Natural killer cell treated with Interleukin-12 subunit alpha and Interleukin-12 subunit beta and Interleukin-15 and Interleukin-18, amount 100 ng/mL, for 72 hours (primary cell): Measurements from ENCODE around the gene CD109. TPM values are rescaled to one million over a fixed set of nuclear protein-coding genes. Genes with fewer than 3 reads are reported as not detected.
A peak's percentile ranks its signal among the peaks of the same experiment; 100 is the strongest.

Source experiments
- ATAC-seq, 2 donors: fragments of 150-1000 bp; cut with Tn5 transposase in 1 of 2; sonication (Bioruptor Pico), chemical (Tn5 transposase) in 1 of 2; 2 replicates each; pipeline ENCODE4 v1.10.0; 2021
- DNase-seq: peaks from one replicate; pipeline ENCODE4 v3.0.0; 2022; ENCODE audit warnings: low spot score
- H3K27ac Mint-ChIP-seq, 2 donors: 1 replicate in 1 of 2; 2 replicates in 1 of 2; pipeline ENCODE4 v1.8.0; 2022; ENCODE audit warnings: mixed read lengths in 2 of 2, mild to moderate bottlenecking in 1 of 2, moderate library complexity in 1 of 2
- H3K27me3 Mint-ChIP-seq, 2 donors: 1 replicate in 1 of 2; 2 replicates in 1 of 2; pipeline ENCODE4 v1.8.0; 2022; ENCODE audit warnings: mixed read lengths in 2 of 2
- H3K36me3 Mint-ChIP-seq: one replicate; pipeline ENCODE4 v1.8.0; 2022; ENCODE audit warnings: mixed read lengths
- H3K4me1 Mint-ChIP-seq, 2 donors: 1 replicate in 1 of 2; 2 replicates in 1 of 2; pipeline ENCODE4 v1.8.0; 2022; ENCODE audit warnings: low read depth in 2 of 2, mixed read lengths in 2 of 2, mild to moderate bottlenecking in 1 of 2
- H3K4me3 Mint-ChIP-seq: one replicate; pipeline ENCODE4 v1.8.0; 2022; ENCODE audit warnings: mixed read lengths
- H3K9me3 Mint-ChIP-seq: 2 replicates; pipeline ENCODE4 v1.8.0; 2022; ENCODE audit warnings: mixed read lengths
- total RNA-seq, 2 donors: library from RNA; stranded (reverse); gene quantifications; one replicate each; pipeline ENCODE4 v1.2.3, GENCODE V29; 2022

The CD109 gene
- total RNA-seq = 1 to 10 TPM in 1 of 2 donors, under 1 TPM in 1; 0.43 to 2.2 TPM

GRCh38 chr6:73695619-73696421 lies at the start of gene CD109:
TSS of gene CD109 (plus strand) at chr6:73696203. CDS start at chr6:73696216, 13 bp downstream.
- peaks cover 13 to 17% of the 10 kb centered on the region in 2 donors for H3K27me3 Mint-ChIP-seq
- DNase-seq (peak; percentile 68), ATAC-seq (peak; percentile 77 to 78)
- no peaks in the 10 kb centered on the region for H3K36me3 Mint-ChIP-seq
- H3K27ac Mint-ChIP-seq = peak within 1 kb of the TSS; percentile 67 to 78
- H3K4me3 Mint-ChIP-seq = peak within 1 kb of the TSS; percentile 87
- peaks cover 20 to 29% of the 10 kb centered on the region in 2 donors for H3K4me1 Mint-ChIP-seq
- no peaks in the 10 kb centered on the region for H3K9me3 Mint-ChIP-seq

GRCh38 chr6:73648166-73648565 lies 47.8 kb upstream of the CD109 start:
- ATAC-seq (no peak), DNase-seq (no peak)
- no peaks in the 10 kb centered on the region for H3K27me3 Mint-ChIP-seq
- no peak overlapping the region for H3K27ac Mint-ChIP-seq
- peaks cover 11% of the 10 kb centered on the region for H3K36me3 Mint-ChIP-seq
- no peak overlapping the region for H3K4me3 Mint-ChIP-seq
- peaks cover 16 to 25% of the 10 kb centered on the region in 2 donors for H3K4me1 Mint-ChIP-seq
- H3K9me3 Mint-ChIP-seq = no peaks in the 10 kb centered on the region

DNA sequence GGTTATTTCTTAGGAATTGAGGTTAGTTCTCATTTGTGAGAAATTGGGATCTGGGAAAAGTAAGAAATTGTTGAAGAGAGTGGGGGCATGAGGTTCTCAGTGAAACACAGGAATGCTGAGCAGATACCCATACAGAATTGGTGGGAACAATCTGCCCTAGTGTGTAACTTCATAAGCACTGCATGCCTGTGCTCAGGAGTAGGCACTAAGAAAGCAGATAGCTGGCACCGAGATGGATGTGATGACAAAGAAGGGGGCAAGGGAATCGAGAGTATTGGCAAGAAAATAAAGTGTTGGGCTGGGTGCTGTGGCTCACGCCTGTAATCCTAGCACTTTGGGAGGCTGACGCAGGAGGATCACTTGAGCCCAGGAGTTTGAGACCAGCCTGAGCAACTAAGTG lies 46.2 kb upstream of the CD109 start:
- Mint-ChIP-seq H3K4me1 (peaks cover 21 to 34% of the 10 kb centered on the region in 2 donors), H3K4me3 (no peak overlapping the region), H3K9me3 (no peaks in the 10 kb centered on the region), H3K27ac (no peak overlapping the region), H3K27me3 (no peaks in the 10 kb centered on the region), H3K36me3 (peaks cover 11% of the 10 kb centered on the region)
- DNase-seq (no peak), ATAC-seq (no peak)

GRCh38 chr6:73652637-73653570 lies 43.1 kb upstream of the CD109 start:
- no peaks in the 10 kb centered on the region for H3K9me3 Mint-ChIP-seq
- DNase-seq (peak; percentile 75), ATAC-seq (peak; percentile 54 to 59)
- peaks cover 29 to 38% of the 10 kb centered on the region in 2 donors for H3K4me1 Mint-ChIP-seq
- H3K27ac Mint-ChIP-seq = peak overlapping the region; percentile 81 to 89
- H3K27me3 Mint-ChIP-seq = no peaks in the 10 kb centered on the region
- peaks cover 11% of the 10 kb centered on the region for H3K36me3 Mint-ChIP-seq
- H3K4me3 Mint-ChIP-seq = peak overlapping the region; percentile 93

DNA sequence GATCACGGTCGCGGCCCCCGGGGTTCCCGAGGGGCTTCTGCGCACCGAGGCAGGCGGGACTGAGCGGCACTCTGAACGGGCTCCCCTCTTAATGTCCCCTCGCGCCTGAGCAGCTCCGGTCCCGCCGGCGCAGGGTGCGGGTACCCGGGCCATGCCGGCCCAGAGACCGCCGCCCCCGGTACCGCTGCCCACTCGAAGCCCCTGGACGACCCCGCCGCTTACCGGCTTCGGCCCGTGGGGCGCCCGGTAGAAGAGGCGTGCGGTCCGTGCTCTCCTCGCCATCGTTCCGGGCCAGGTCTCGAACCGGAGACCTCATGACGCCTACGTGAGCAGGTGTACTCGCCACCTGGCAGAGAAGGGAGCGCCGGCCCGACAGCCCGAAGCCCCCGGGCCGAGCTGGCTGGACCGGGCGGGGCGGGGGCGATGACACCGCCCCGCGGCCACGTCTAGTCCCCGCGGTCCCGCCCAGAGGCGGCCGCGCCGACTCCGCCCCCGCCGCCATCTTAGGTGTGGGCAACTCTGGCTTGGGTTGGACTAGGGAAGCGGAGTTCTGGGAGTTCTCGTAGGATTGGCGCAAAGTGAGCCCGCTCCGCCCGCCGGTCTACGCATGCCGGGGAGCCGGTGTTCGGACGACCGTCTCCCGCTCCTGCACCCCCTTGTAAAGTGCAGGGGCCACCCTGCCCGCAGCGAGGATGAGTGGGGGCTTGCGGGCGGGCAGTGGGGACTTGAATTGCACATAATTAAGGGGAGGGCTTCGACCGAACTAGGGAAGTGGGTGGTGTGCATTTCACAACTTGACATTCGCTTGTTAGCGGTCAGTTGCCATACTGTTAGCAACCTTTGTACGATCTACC lies 42.2 kb upstream of the CD109 start, which contains the start of gene SLC17A5:
TSS of gene SLC17A5 (minus strand) at position 422 of the 854 bp plus-strand sequence. CDS start at position 316, 106 bp downstream.
- no peaks in the 10 kb centered on the region for H3K9me3 Mint-ChIP-seq
- H3K36me3 Mint-ChIP-seq = peaks cover 6% of the 10 kb centered on the region
- H3K27me3 Mint-ChIP-seq = no peaks in the 10 kb centered on the region
- H3K4me1 Mint-ChIP-seq = peaks cover 31 to 42% of the 10 kb centered on the region in 2 donors
- ATAC-seq (peak; percentile 97 to 98), DNase-seq (peak; percentile 93)
- peak within 1 kb of the TSS; percentile 89 to 96 for H3K27ac Mint-ChIP-seq
- peak within 1 kb of the TSS; percentile 93 for H3K4me3 Mint-ChIP-seq

- Mint-ChIP-seq H3K4me1 (peaks cover 31 to 42% of the 10 kb centered on the region in 2 donors), H3K9me3 (no peaks in the 10 kb centered on the region), H3K27me3 (no peaks in the 10 kb centered on the region), H3K4me3 (peak overlapping the region; percentile 88), H3K36me3 (no peaks in the 10 kb centered on the region), H3K27ac (peak overlapping the region; percentile 89 to 96)
- ATAC-seq (no peak), DNase-seq (no peak)
Observed at GRCh38 chr6:73655341-73655917, 40.6 kb upstream of the CD109 start.

GRCh38 chr6:73656531-73657145 lies 39.4 kb upstream of the CD109 start:
- Mint-ChIP-seq H3K4me1 (peaks cover 28 to 37% of the 10 kb centered on the region in 2 donors), H3K9me3 (no peaks in the 10 kb centered on the region), H3K27ac (peak overlapping the region; percentile 70 to 87), H3K27me3 (no peaks in the 10 kb centered on the region), H3K4me3 (no peak overlapping the region), H3K36me3 (no peaks in the 10 kb centered on the region)
- ATAC-seq (no peak), DNase-seq (no peak)

DNA sequence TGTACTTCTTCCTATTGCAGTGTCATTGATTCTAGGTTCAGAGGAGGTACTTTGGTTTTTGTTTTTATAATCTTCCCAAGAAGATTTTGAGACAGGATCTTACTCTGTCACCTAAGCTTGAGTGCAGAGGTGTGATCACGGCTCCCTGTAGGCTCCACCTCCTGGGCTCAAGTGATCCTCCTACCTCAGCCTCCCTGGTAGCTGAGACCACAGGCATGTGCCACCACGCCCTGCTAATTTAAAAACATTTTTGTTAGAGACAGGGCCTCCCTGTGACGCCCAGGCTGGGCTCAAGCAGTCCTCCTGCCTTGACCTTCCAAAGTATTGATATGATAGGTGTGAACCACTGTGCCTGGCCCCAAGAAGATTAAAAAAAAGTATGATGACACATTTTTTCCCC lies 38.8 kb upstream of the CD109 start:
- Mint-ChIP-seq H3K9me3 (no peaks in the 10 kb centered on the region), H3K27me3 (no peaks in the 10 kb centered on the region), H3K36me3 (no peaks in the 10 kb centered on the region), H3K27ac (peak overlapping the region; percentile 70 to 87), H3K4me3 (no peak overlapping the region), H3K4me1 (peaks cover 26 to 37% of the 10 kb centered on the region in 2 donors)
- ATAC-seq (no peak), DNase-seq (no peak)

- no peaks in the 10 kb centered on the region for H3K9me3 Mint-ChIP-seq
- H3K27ac Mint-ChIP-seq = no peak overlapping the region
- DNase-seq (no peak), ATAC-seq (no peak)
- no peaks in the 10 kb centered on the region for H3K36me3 Mint-ChIP-seq
- no peak overlapping the region for H3K4me3 Mint-ChIP-seq
- H3K27me3 Mint-ChIP-seq = peaks cover 13 to 25% of the 10 kb centered on the region in 2 donors
- peaks cover 0 to 5% of the 10 kb centered on the region in 2 donors for H3K4me1 Mint-ChIP-seq
Observed at GRCh38 chr6:73664701-73665100, 31.3 kb upstream of the CD109 start.

DNA sequence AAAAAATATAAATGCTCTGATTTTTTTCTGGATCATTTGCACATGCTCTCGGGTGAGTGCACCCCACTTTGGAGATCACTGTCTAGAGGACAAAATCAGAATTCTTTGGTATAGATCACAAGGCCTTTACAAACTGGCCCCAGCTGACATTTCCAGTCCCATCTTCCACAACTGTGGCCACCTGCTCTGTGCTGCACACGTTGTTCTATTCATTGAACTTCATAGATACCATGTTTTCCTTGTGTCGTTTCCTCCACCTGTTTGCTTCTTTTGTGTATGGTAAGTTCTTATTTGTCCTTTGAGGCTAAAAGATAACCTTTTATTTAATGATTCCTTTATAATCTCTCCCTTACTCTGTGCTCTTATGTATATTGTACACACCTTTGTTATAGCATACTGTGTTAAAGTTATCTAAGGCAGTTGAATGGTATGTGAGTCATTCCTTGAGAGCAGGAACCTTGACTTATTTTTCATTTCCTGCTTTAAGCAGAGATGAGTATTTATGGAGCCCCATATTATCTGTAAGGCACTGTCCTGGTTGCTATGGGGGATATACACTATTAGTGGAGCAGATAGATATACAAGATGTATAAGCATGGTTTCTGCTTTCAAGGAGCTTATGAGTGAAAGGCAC lies 30.2 kb upstream of the CD109 start:
- H3K9me3 Mint-ChIP-seq = no peaks in the 10 kb centered on the region
- no peak overlapping the region for H3K27ac Mint-ChIP-seq
- ATAC-seq = peak in 1 of 2 donors; percentile 76
- H3K4me1 Mint-ChIP-seq = peaks cover 0 to 5% of the 10 kb centered on the region in 2 donors
- peaks cover 21 to 25% of the 10 kb centered on the region in 2 donors for H3K27me3 Mint-ChIP-seq
- no peak for DNase-seq
- no peak overlapping the region for H3K4me3 Mint-ChIP-seq
- no peaks in the 10 kb centered on the region for H3K36me3 Mint-ChIP-seq

DNA sequence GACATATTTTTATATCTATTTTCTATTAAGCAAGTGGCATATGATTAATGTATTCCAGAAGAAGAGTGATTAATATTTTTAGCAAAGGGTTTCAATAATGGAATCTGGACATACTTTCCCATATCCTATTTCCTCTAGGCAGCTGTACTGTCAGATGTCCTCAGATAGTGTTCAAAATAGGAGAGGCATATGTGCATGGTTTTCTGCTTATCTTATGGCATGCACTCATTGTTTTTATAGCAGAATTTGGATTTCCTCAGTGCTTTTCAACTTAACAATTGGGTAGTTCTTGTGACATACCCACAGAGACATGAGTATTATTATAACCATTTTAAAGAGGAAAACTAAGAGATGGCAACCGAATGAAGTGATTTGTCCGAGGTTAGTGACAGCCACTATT lies 29.6 kb upstream of the CD109 start:
- DNase-seq = no peak
- peaks cover 23 to 25% of the 10 kb centered on the region in 2 donors for H3K27me3 Mint-ChIP-seq
- no peaks in the 10 kb centered on the region for H3K9me3 Mint-ChIP-seq
- no peak overlapping the region for H3K27ac Mint-ChIP-seq
- no peaks in the 10 kb centered on the region for H3K36me3 Mint-ChIP-seq
- H3K4me1 Mint-ChIP-seq = peaks cover 0 to 5% of the 10 kb centered on the region in 2 donors
- ATAC-seq = no peak
- no peak overlapping the region for H3K4me3 Mint-ChIP-seq

DNA sequence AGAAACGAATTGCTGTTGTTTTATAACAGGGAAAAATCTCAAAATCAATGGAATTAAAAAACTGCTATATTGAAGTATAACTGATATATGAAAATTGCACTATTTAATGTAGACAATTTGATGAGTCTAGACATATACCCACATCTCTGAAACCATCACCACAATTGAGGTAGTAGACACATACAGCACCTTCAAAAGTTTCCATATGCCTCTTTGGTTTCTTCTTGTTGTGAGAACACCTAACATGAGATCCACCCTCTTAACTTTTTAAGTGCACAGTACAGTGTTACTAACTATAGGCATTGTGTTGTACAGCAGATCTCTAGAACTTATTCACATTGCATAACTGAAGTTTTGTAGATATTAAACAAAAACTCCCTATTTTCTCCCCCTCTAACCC lies 28.2 kb upstream of the CD109 start:
- no peak overlapping the region for H3K4me3 Mint-ChIP-seq
- no peak overlapping the region for H3K27ac Mint-ChIP-seq

More for the DNA sequence above, 28.2 kb upstream of the CD109 start:
- ATAC-seq (no peak), DNase-seq (no peak)
- Mint-ChIP-seq H3K27me3 (peaks cover 24 to 25% of the 10 kb centered on the region in 2 donors), H3K36me3 (no peaks in the 10 kb centered on the region), H3K9me3 (no peaks in the 10 kb centered on the region), H3K4me1 (peaks cover 0 to 5% of the 10 kb centered on the region in 2 donors)
